Measurements from ENCODE around the gene ATP5PO. TPM values are rescaled to one million over a fixed set of nuclear protein-coding genes. Genes with fewer than 3 reads are reported as not detected.

The ATP5PO gene
- total and polyA plus RNA-seq, 2 experiments from 2014 or later: 215 to 354 TPM

DNA sequence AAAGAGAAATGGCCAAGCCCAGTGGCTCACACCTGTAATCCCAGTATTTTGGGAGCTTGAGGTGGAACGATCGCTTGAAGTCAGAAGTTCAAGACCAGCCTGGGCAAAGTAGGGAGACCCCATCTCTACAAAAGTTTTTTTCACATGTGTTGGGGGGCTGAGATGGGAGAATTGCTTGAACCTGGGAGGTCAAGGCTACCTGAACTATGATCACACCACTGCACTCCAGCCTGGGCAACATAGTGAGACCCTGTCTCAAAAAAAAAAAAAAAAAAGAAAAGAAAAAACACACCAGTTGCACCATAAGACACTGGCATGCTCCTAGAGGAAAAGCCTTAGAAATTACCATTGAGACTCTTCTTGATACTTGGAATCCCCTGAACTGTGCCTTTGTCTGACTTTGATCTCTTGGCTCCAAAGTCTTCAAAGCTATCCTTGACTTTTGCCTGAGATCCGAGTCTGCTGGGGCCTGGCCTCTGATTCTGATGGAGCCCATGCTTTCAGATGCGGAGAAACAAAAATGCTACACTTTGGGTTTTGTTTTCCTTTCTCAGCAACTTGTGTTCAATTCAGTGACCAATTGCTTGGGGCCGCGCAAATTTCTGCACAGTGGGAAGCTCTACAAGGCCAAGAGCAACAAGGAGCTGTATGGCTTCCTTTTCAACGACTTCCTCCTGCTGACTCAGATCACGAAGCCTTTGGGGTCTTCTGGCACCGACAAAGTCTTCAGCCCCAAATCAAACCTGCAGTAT, 33.7 kb downstream of the ATP5PO start:
- DNase-seq (ENCODE audit: low spot score): no peak
- H3K4me2 ChIP-seq: no peak overlapping the region
- no peaks in the 10 kb centered on the region for H4K20me1 ChIP-seq (ENCODE audit: insufficient read depth, poor library complexity, severe bottlenecking)
- no peaks in the 10 kb centered on the region for H3K79me2 ChIP-seq
- H3K9me2 ChIP-seq (replicated peaks; ENCODE audit: insufficient read depth): no peaks in the 10 kb centered on the region
- TF ChIP-seq EZH2 (IDR thresholded peaks at IDR 0.05; ENCODE audit: borderline replicate concordance) (no peak), EZH2phosphoT487 (IDR thresholded peaks at IDR 0.05; ENCODE audit: low read depth, severe bottlenecking, unreplicated experiment) (no peak), CTCF (IDR thresholded peaks at IDR 0.05; ENCODE audit: poor library complexity) (no peak)
- H3K36me3 ChIP-seq (replicated peaks; ENCODE audit: insufficient read depth, low read depth): no peaks in the 10 kb centered on the region
- no peaks in the 10 kb centered on the region for H3K9me3 ChIP-seq (ENCODE audit: low read depth)
- no peaks in the 10 kb centered on the region for H3K27me3 ChIP-seq
- no peak overlapping the region for H2AFZ ChIP-seq
- H3K4me3 ChIP-seq: no peak overlapping the region
- 96% methylated on average over 9 of the region's 9 CpGs for WGBS (ENCODE audit: low lambda C conversion rate, missing lambda C conversion rate)
- H3K4me1 ChIP-seq (ENCODE audit: insufficient read depth): no peaks in the 10 kb centered on the region
- H3K27ac ChIP-seq: no peak overlapping the region

- no peak for DNase-seq (ENCODE audit: low spot score)
- Histone ChIP-seq H3K27ac (no peak overlapping the region), H3K79me2 (no peaks in the 10 kb centered on the region), H3K27me3 (no peaks in the 10 kb centered on the region), H3K4me3 (no peak overlapping the region), H3K36me3 (replicated peaks; ENCODE audit: insufficient read depth, low read depth) (no peaks in the 10 kb centered on the region), H4K20me1 (ENCODE audit: insufficient read depth, poor library complexity, severe bottlenecking) (no peaks in the 10 kb centered on the region), H3K4me1 (ENCODE audit: insufficient read depth) (no peaks in the 10 kb centered on the region), H2AFZ (no peak overlapping the region), H3K9me2 (replicated peaks; ENCODE audit: insufficient read depth) (no peaks in the 10 kb centered on the region), H3K9me3 (ENCODE audit: low read depth) (no peaks in the 10 kb centered on the region), H3K4me2 (no peak overlapping the region)
- no peak for TF ChIP-seq CTCF (IDR thresholded peaks at IDR 0.05; ENCODE audit: poor library complexity)
- TF ChIP-seq EZH2phosphoT487 (IDR thresholded peaks at IDR 0.05; ENCODE audit: low read depth, severe bottlenecking, unreplicated experiment): no peak
- TF ChIP-seq EZH2 (IDR thresholded peaks at IDR 0.05; ENCODE audit: borderline replicate concordance): no peak
- 92% methylated on average over 13 of the region's 13 CpGs for WGBS (ENCODE audit: low lambda C conversion rate, missing lambda C conversion rate)
Measured at GRCh38 chr21:33880626-33881025, 35.0 kb downstream of the ATP5PO start.

DNA sequence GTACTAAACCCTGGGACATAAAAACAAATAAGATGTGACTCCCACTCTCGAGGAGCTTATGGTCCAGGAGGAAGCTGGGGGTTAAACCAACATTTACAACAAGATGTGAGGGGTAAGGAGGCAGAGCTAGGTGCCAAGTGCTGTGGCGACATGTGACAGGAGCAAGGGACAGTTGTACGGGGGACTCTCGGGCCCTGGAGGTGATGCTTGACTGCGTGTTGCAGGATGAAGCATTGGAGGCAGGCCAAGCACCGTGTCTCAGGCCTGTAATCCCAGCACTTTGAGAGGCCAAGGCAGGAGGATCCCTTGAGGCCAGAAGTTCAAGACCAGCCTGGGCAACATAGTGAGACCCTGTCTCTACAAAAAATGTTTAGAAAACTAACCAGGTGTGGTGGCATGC, 36.8 kb downstream of the ATP5PO start:
- no peaks in the 10 kb centered on the region for H3K36me3 ChIP-seq (replicated peaks; ENCODE audit: insufficient read depth, low read depth)
- no peak overlapping the region for H3K4me2 ChIP-seq
- H3K9me3 ChIP-seq (ENCODE audit: low read depth): no peaks in the 10 kb centered on the region
- H3K27me3 ChIP-seq: no peaks in the 10 kb centered on the region
- no peak overlapping the region for H2AFZ ChIP-seq
- H3K79me2 ChIP-seq: no peaks in the 10 kb centered on the region
- no peak for DNase-seq (ENCODE audit: low spot score)
- no peaks in the 10 kb centered on the region for H3K4me1 ChIP-seq (ENCODE audit: insufficient read depth)
- H4K20me1 ChIP-seq (ENCODE audit: insufficient read depth, poor library complexity, severe bottlenecking): no peaks in the 10 kb centered on the region
- H3K9me2 ChIP-seq (replicated peaks; ENCODE audit: insufficient read depth): no peaks in the 10 kb centered on the region
- H3K27ac ChIP-seq: no peak overlapping the region
- TF ChIP-seq CTCF (IDR thresholded peaks at IDR 0.05; ENCODE audit: poor library complexity) (no peak), EZH2phosphoT487 (IDR thresholded peaks at IDR 0.05; ENCODE audit: low read depth, severe bottlenecking, unreplicated experiment) (no peak), EZH2 (IDR thresholded peaks at IDR 0.05; ENCODE audit: borderline replicate concordance) (no peak)
- H3K4me3 ChIP-seq: no peak overlapping the region
- WGBS (ENCODE audit: low lambda C conversion rate, missing lambda C conversion rate): 87% methylated on average over 6 of the region's 6 CpGs

Data from hepatocyte (in vitro differentiated cells).